GM19193 (cell line): ENCODE results near the gene PIGV.

Source experiments
- POLR2A ChIP-seq: IDR thresholded peaks from 4 replicates; pipeline ENCODE4 v1.6.1; 2011; ENCODE audit not compliant: insufficient read depth, insufficient read length; ENCODE audit errors: extremely low read depth

PIGV gene

GRCh38 chr1:26759531-26759930, 28.2 kb upstream of the PIGV start:
- TF ChIP-seq POLR2A, result no peak

DNA sequence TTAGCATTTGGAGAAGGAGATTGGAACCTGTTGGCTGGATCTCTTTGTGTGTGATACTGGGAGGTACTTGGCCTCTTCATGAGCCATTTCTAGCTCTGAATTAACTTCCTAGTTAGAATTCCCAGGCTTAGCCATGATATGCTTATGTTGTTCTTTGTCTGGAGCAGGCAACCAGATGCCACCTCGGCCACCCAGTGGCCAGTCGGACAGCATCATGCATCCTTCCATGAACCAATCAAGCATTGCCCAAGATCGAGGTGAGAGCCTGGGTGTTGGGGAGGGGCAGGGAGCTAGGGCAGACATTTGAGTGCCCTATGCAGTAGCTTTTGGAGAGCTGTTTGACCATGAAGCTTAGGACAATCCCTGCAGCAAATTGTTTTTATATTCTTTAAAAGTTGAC, 26.5 kb upstream of the PIGV start:
- TF ChIP-seq POLR2A, result no peak

- no peak for TF ChIP-seq POLR2A
These were observed 20.0 kb upstream of the PIGV start for GRCh38 chr1:26767714-26768113.

DNA sequence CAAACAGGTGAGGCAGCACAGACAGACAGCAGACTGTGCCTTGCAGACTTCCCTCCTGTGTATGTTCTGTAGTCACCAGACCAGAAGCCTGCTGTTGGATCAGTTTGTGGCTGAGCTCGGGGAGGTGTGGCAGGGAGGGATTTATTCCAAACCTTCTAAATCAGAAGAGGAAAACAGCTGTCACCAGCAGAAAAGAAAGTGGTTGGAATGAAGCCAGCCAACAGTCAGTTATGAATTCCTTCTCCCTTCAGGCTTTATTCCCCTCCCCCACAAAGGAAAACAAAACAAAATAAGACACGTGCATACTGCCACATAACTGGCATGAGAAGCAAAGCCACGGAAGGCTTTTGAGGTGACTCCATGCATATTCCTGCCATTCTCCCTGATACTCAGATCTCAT, 19.0 kb upstream of the PIGV start:
- TF ChIP-seq POLR2A, result no peak

GRCh38 chr1:26771285-26771642, 16.5 kb upstream of the PIGV start:
- no peak for TF ChIP-seq POLR2A

DNA sequence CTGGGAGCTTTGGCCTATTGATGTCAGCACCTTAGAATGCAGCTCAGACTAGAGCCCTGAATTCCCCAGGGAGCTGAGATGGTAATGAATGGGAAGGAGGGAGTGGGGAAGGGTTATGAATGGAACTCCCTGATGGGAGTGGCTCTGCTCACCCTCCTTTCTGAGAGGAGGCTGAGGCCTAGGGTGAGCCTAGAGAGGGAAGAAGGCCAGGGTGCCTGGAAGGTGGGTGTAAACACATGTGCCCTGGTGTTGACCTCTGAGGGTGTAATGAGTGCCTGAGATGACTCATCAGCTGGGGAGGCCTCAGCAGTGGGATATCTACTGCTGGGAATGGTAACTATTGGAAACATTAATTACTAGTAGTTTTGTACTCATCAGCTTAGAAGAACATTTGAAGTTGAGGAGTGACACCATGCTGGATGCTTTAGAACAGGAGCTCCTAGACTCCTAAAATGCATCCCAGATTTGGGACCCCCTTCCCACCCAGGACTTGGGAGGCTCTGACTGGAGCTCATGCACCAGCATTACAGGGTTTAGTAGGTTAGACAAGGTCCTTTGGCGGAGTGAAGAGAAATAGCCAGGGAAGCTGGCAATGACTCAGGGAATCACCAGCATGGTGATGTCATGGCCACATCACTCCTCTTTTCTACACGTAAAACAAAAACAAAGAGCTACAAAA, 16.0 kb upstream of the PIGV start:
- TF ChIP-seq POLR2A, result no peak

DNA sequence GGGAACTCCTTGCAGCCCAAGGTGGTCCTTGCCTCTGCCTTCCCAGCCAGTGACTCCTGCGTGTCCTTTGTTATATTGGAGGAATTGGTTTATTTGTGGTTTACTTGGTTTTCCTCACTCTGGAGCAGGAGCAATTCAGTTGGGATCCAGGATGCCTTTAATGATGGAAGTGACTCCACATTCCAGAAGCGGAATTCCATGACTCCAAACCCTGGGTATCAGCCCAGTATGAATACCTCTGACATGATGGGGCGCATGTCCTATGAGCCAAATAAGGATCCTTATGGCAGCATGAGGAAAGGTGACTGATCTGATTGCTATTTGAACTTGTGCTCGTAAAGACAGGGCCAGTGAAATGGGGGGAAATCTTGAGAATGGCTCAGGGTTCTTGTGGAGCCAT, 15.1 kb upstream of the PIGV start:
- TF ChIP-seq POLR2A, result no peak

- TF ChIP-seq POLR2A, result no peak
These were observed 13.3 kb upstream of the PIGV start for GRCh38 chr1:26774462-26774861.

- TF ChIP-seq POLR2A, result no peak
These were observed 12.1 kb upstream of the PIGV start for GRCh38 chr1:26775666-26776065.

DNA sequence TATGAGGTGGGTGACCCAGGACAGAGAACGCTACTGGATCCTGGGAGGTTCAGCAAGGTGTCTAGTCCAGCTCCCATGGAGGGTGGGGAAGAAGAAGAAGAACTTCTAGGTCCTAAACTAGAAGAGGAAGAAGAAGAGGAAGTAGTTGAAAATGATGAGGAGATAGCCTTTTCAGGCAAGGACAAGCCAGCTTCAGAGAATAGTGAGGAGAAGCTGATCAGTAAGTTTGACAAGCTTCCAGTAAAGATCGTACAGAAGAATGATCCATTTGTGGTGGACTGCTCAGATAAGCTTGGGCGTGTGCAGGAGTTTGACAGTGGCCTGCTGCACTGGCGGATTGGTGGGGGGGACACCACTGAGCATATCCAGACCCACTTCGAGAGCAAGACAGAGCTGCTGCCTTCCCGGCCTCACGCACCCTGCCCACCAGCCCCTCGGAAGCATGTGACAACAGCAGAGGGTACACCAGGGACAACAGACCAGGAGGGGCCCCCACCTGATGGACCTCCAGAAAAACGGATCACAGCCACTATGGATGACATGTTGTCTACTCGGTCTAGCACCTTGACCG, 8.6 kb upstream of the PIGV start:
- peak; percentile 26 for TF ChIP-seq POLR2A

DNA sequence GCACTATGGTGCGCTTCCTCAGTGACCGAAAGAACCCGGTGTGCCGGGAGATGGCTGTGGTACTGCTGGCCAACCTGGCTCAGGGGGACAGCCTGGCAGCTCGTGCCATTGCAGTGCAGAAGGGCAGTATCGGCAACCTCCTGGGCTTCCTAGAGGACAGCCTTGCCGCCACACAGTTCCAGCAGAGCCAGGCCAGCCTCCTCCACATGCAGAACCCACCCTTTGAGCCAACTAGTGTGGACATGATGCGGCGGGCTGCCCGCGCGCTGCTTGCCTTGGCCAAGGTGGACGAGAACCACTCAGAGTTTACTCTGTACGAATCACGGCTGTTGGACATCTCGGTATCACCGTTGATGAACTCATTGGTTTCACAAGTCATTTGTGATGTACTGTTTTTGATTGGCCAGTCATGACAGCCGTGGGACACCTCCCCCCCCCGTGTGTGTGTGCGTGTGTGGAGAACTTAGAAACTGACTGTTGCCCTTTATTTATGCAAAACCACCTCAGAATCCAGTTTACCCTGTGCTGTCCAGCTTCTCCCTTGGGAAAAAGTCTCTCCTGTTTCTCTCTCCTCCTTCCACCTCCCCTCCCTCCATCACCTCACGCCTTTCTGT, 7.3 kb upstream of the PIGV start:
- peak; percentile 8 for TF ChIP-seq POLR2A

DNA sequence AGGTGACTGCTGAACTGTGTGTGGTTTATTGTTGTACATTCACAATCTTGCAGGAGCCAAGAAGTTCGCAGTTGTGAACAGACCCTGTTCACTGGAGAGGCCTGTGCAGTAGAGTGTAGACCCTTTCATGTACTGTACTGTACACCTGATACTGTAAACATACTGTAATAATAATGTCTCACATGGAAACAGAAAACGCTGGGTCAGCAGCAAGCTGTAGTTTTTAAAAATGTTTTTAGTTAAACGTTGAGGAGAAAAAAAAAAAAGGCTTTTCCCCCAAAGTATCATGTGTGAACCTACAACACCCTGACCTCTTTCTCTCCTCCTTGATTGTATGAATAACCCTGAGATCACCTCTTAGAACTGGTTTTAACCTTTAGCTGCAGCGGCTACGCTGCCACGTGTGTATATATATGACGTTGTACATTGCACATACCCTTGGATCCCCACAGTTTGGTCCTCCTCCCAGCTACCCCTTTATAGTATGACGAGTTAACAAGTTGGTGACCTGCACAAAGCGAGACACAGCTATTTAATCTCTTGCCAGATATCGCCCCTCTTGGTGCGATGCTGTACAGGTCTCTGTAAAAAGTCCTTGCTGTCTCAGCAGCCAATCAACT, 6.4 kb upstream of the PIGV start:
- no peak for TF ChIP-seq POLR2A

GRCh38 chr1:26782521-26783212, 5.1 kb upstream of the PIGV start:
- TF ChIP-seq POLR2A, result no peak

DNA sequence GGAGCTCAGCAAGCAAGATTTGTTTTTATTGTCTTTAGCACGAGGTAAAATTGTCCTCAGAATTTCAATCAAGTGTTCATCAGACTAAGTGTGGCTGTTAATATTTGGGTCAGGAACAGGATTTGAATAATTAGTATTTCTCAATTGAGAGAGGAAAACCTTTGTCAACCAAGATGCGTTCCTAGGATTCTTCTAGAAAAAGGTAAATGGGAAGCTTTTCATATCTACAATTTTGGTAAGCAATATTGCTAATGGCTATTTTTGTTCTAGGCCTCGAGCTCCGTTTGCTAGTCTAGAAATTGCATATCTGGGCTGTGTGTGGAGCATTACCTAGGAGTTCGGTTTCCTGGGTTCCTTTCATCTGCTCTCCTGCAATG, 4.1 kb upstream of the PIGV start:
- no peak for TF ChIP-seq POLR2A

DNA sequence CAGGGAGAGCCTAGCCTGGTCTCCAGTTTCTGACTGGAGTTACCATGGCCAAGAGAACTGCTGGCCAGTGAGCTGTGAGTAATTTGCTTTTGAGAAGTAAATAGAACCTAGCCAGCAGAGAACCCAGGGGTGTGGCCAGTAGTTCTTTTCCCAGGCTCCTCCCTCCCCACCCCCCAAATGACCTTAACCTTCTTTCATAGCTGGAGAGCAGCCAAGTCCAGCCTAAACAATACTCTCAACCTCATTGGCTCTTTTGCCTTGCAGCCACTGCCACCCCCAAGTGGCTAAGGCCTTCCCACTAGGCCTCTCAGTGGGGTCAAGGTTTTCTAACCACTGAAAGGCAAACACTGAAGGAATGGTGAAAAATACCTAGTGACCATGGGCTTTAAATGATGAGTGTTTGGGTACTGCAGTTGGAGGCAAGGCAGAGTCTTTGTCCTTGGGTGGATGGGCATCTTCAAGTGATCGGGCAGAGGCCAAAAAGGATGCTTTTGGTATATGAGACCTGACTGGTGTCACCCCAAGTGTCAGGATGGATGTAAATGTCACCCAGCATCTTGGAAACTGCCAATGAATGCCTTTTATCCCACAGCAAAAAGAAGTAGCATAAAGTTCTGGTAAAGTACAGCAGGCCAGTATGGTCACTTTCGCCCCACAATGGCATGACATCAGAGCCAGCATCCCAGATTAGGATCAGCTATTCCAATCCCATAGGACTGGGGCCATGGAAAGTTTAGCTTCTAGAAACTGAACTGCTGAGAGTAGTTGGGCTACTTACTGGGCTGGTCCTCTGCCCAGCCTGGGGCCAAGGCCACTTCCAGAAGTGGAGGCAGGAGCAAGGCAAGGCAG, 3.5 kb upstream of the PIGV start:
- no peak for TF ChIP-seq POLR2A

DNA sequence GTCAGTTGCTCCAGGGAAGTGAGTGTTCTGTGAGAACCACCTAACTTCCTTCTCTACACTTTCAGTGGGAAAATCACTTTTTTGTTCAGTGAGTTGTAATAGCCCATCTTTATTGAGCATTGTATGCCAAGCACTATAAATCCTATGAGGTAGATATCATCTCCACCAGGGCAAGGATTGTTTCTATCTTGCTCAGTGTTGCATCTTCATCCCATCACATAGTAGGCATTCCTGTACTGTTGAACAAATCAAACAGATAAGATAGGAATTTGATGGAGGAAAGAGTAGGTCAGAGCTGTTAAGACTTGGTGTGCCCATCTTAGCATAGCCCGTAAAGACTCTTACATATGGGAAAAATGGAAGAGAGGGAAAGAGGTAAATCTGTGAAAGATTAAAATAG, 2.9 kb upstream of the PIGV start:
- TF ChIP-seq POLR2A, result no peak
